Right lobe of liver (tissue), 6 donors: ENCODE results near the gene MOCOS. TPM values are rescaled to one million over a fixed set of nuclear protein-coding genes. Genes with fewer than 3 reads are reported as not detected.
A peak's percentile ranks its signal among the peaks of the same experiment; 100 is the strongest.

Experiments used
- ATAC-seq, 4 donors: fragments of 200-7000 bp; cut with Tn5 transposase; one replicate each; pipeline ENCODE4 v1.9.1; 2020; ENCODE audit warnings: mild to moderate bottlenecking in 4 of 4, moderate library complexity in 4 of 4
- DNase-seq, 3 donors: peaks; one replicate each; pipeline ENCODE4 v3.0.0-alpha.2; 2020
- H3K27ac ChIP-seq, 3 donors: fragments of 200-600 bp; one replicate each; pipeline ENCODE4 v1.8.0; 2022
- H3K27me3 ChIP-seq, 2 donors: fragments of 200-600 bp; one replicate each; pipeline ENCODE4 v1.8.0; 2022
- H3K36me3 ChIP-seq, 4 donors: fragments of 200-600 bp; sonication (generic) in 1 of 4; one replicate each; pipeline versions ENCODE4 v1.5.1 to v1.8.0; 2017 to 2022; ENCODE audit warnings: control low read depth in 1 of 4
- H3K4me1 ChIP-seq, 4 donors: fragments of 200-600 bp; sonication (generic) in 1 of 4; one replicate each; pipeline versions ENCODE4 v1.5.1 to v1.8.0; 2017 to 2022; ENCODE audit warnings: control low read depth in 1 of 4
- H3K4me3 ChIP-seq, 3 donors: fragments of 200-600 bp; one replicate each; pipeline ENCODE4 v1.8.0; 2022
- H3K9me3 ChIP-seq, 4 donors: fragments of 200-600 bp; sonication (generic) in 1 of 4; one replicate each; pipeline versions ENCODE4 v1.5.1 to v1.8.0; 2017 to 2022; ENCODE audit warnings: control low read depth in 1 of 4
- CTCF ChIP-seq, 4 donors: fragments of 200-600 bp in 3 of 4; fragments of 450-650 bp in 1 of 4; IDR thresholded peaks; one replicate each; pipeline versions ENCODE4 v1.5.1 to v1.8.0; 2016 to 2022; ENCODE audit warnings: antibody characterized with exemption in 4 of 4, mild to moderate bottlenecking in 2 of 4
- POLR2A ChIP-seq: fragments of 450-650 bp; IDR thresholded peaks from one replicate; pipeline ENCODE4 v1.6.1; 2017; ENCODE audit warnings: antibody characterized with exemption, mild to moderate bottlenecking
- WGBS: methylation state at CpG from one replicate; pipeline ENCODE4 v1.1.6; 2018; ENCODE audit warnings: low coverage, low lambda C conversion rate; ENCODE audit not compliant: insufficient coverage; ENCODE audit errors: missing lambda C conversion rate; 5-methylcytosine and 5-hydroxymethylcytosine counted together
- intact Hi-C, 2 donors: fragments of 100-400 bp; cut with DNase I; formaldehyde crosslinking; loops; one replicate each; pipeline versions ENCODE4 v1.11.2 to v1.14.1; 2022
- total RNA-seq, 6 experiments: library from RNA; depleted of rRNA in 2 of 6; stranded (reverse); fragments of >200 nt in 2 of 6; fragmentation: NEBNext Ultra II Directional in 3 of 6; extraction: Animal tissue kit (Norgen Biotek cat#: 25700) in 3 of 6; gene quantifications; one replicate each; pipeline versions ENCODE4 v1.1.0 to v1.2.4, GENCODE V29; 2016 to 2023
- donor health status: DM: no; HTN: yes; CAD: no.
- donor health status: DM: no; HTN: no; CAD: no.
- donor health status: DM: no; HTN: no; CAD: no.
- donor health status: DM: no; HTN: yes; CAD: no.
- donor health status: DM: no; HTN: yes; CAD: no.

MOCOS gene
- total RNA-seq, 6 experiments from 2014 or later: 12.2 to 35.2 (median 25.2) TPM

GRCh38 chr18:36212301-36213171 lies 25.2 kb downstream of the MOCOS start:
- Histone ChIP-seq H3K27me3 (no peaks in the 10 kb centered on the region), H3K9me3 (no peaks in the 10 kb centered on the region), H3K27ac (no peak overlapping the region), H3K4me1 (peaks cover 0 to 4% (median 0%) of the 10 kb centered on the region in 4 donors), H3K36me3 (peaks cover 0 to 38% (median 2%) of the 10 kb centered on the region in 4 donors), H3K4me3 (no peak overlapping the region)
- WGBS: 65% methylated on average over 7 of the region's 13 CpGs
- TF ChIP-seq CTCF (IDR thresholded peaks at IDR 0.05): no peak
- TF ChIP-seq POLR2A: no peak
- peak in 1 of 3 donors; percentile 39 for DNase-seq
- peak; percentile 26 to 63 (median 34) for ATAC-seq
- intact Hi-C loops: no loop called here

- 65% methylated on average over 3 of the region's 8 CpGs for WGBS
- DNase-seq (peak in 1 of 3 donors; percentile 18), ATAC-seq (no peak)
- no peaks in the 10 kb centered on the region for H3K27me3 ChIP-seq
- peaks cover 0 to 34% (median 3%) of the 10 kb centered on the region in 4 donors for H3K36me3 ChIP-seq
- no peak for TF ChIP-seq CTCF (IDR thresholded peaks at IDR 0.05)
- no peak for TF ChIP-seq POLR2A
- H3K4me3 ChIP-seq: no peak overlapping the region
- no peak overlapping the region for H3K27ac ChIP-seq
- no peaks in the 10 kb centered on the region for H3K9me3 ChIP-seq
- peaks cover 0 to 4% (median 0%) of the 10 kb centered on the region in 4 donors for H3K4me1 ChIP-seq
- intact Hi-C loops: no loop called here
These were observed 27.5 kb downstream of the MOCOS start for GRCh38 chr18:36214811-36215210.

- intact Hi-C loops: no loop called here
- no peak overlapping the region for H3K4me3 ChIP-seq
- H3K4me1 ChIP-seq: peaks cover 0 to 4% (median 0%) of the 10 kb centered on the region in 4 donors
- no peaks in the 10 kb centered on the region for H3K9me3 ChIP-seq
- no peaks in the 10 kb centered on the region for H3K27me3 ChIP-seq
- H3K36me3 ChIP-seq: peaks cover 0 to 34% (median 5%) of the 10 kb centered on the region in 4 donors
- ATAC-seq (no peak), DNase-seq (peak in 1 of 3 donors; percentile 26)
- 85% methylated on average over 3 of the region's 9 CpGs for WGBS
- no peak overlapping the region for H3K27ac ChIP-seq
- TF ChIP-seq POLR2A: no peak
- TF ChIP-seq CTCF (IDR thresholded peaks at IDR 0.05): no peak
These were observed 28.3 kb downstream of the MOCOS start for GRCh38 chr18:36215577-36215976.

- TF ChIP-seq POLR2A: no peak
- TF ChIP-seq CTCF (IDR thresholded peaks at IDR 0.05): no peak
- intact Hi-C loops: no loop called here
- H3K4me1 ChIP-seq: peaks cover 0 to 4% (median 0%) of the 10 kb centered on the region in 4 donors
- peaks cover 0 to 35% (median 5%) of the 10 kb centered on the region in 4 donors for H3K36me3 ChIP-seq
- H3K4me3 ChIP-seq: no peak overlapping the region
- H3K27me3 ChIP-seq: no peaks in the 10 kb centered on the region
- ATAC-seq: peak; percentile 59 to 97 (median 94)
- peak in 1 of 3 donors; percentile 52 for DNase-seq
- H3K27ac ChIP-seq: no peak overlapping the region
- no peaks in the 10 kb centered on the region for H3K9me3 ChIP-seq
- WGBS: 32% methylated on average over 3 of the region's 3 CpGs
These were observed 30.1 kb downstream of the MOCOS start for GRCh38 chr18:36217348-36217747.
